Ramos (cell line): ENCODE data around the gene PRR27.
"Not testable (repeated sequence)": the region's sequence is repeated elsewhere in the genome, so short reads cannot be mapped to it uniquely, and the experiment has no call there.

Experiments
- in situ Hi-C: fragments of 300-500 bp; cut with MboI; formaldehyde crosslinking; loops from one replicate; pipeline ENCODE4 v1.14.3; 2022; ENCODE audit warnings: low sequenced_read_pairs; ENCODE audit not compliant: unreplicated experiment

PRR27 gene

DNA sequence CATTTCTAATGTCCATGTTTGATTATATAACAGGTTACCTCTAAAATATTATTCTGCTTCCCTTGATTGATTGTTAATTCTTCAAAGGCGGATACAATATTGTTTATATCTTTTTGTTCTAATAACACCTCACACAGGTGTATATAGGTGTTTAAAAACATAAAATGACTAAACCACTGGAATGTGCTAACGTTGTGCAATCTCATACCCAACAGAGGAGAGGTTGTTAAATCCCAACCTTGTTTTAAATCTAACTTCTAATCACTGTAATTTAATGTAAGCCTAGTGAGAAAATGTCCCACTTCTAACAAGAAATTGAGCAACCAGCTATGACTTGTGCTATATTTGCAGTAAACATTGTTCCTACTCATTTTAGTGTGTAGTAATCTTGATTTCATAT lies 42.8 kb downstream of the PRR27 start:
- in situ Hi-C loops, result no loop called here

- in situ Hi-C loops, result no loop called here
Measured at GRCh38 chr4:70197842-70198241, 43.8 kb downstream of the PRR27 start.

GRCh38 chr4:70203601-70204000 lies 49.6 kb downstream of the PRR27 start:
- in situ Hi-C loops, result no loop called here

- in situ Hi-C loops, result not testable (repeated sequence)
Measured at GRCh38 chr4:70212752-70213151, 58.7 kb downstream of the PRR27 start.
